HG02852 (cell line): ENCODE measurements around the gene DNMT1.
"Not testable (repeated sequence)": the region's sequence is repeated elsewhere in the genome, so short reads cannot be mapped to it uniquely, and the experiment has no call there.

ENCODE experiments used
- ATAC-seq: cut with Tn5 transposase; IDR thresholded peaks from one replicate; pipeline ENCODE4 v1.9.1; 2021; ENCODE audit warnings: mild to moderate bottlenecking, moderate library complexity; ENCODE audit not compliant: unreplicated experiment

DNMT1 gene

DNA sequence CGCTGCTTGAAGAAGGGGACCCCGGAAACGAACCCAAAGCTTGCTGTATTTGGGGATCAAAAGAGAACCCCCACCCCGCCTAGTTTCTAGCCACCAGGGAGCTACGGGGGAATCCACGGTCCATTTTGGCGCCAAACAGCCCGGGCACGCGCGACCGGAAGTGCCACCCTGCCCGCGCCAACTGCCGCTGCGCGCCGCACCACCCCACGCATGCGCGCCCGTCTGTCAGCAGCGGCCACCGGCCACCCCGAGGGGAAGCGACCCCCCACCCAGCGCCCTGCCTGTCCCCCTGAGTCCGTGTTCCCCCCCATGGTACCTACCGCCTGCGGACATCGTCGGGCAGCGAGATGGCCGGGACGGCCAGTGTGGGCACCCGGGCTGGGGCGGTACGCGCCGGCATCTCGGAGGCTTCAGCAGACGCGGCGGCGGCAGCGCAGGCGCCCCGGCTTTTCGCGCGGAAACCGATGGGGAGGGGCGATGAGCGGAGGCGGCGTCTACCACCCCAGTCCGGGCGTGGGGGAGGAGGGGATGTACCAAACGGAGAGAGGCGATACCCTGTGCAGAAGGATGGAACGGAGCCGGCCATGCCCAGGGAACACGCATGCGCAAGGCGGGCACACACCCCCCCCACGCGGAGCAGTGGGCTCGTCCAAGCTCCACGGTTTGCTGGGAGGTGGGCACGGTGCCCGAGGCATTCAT, at the start of gene DNMT1:
TSS of gene DNMT1 (minus strand) at position 454 of the 699 bp plus-strand sequence. CDS start at position 400, 54 bp downstream.
- peak; percentile 74 for ATAC-seq

- no peak for ATAC-seq
Observed at GRCh38 chr19:10243606-10244005, 48.9 kb upstream of the DNMT1 start.

- not testable (repeated sequence) for ATAC-seq
Observed at GRCh38 chr19:10241826-10242449, 47.2 kb upstream of the DNMT1 start.

- no peak for ATAC-seq
Observed at GRCh38 chr19:10238172-10238783, 43.5 kb upstream of the DNMT1 start.

GRCh38 chr19:10237702-10238101, 42.9 kb upstream of the DNMT1 start:
- no peak for ATAC-seq

DNA sequence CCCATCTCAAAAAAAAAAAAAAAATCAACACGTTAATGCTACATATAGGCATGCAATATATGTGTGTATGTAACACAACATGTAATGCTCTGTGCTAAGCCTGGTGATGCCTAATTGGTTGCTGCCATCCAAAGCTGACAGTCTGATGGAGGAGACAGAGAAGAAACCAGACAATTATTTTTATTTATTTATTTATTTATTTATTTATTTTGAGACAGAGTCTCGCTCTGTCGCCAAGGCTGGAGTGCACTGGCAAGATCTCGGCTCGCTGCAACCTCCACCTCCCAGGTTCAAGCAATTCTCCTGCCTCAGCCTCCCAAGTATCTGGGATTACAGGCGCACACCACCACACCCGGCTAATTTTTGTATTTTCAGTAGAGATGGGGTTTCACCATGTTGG, 40.7 kb upstream of the DNMT1 start:
- ATAC-seq: not testable (repeated sequence)

DNA sequence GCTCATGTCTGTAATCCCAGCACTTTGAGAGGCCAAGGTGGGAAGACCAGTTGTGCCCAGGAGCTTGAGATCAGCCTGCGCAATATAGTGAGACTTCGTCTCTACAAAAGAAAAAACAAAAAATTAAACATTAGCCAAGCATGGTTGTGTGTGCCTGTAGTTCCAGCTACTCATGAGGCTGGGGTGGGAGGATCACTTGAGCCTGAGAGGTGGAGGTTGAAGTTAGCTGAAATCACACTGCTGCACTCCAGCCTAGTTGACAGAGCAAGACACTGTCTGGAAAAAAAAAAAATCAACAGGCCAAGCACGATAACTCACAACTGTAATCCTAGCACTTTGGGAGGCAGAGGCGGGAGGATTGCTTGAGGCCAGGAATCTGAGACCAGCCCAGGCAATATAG, 40.2 kb upstream of the DNMT1 start:
- no peak for ATAC-seq

DNA sequence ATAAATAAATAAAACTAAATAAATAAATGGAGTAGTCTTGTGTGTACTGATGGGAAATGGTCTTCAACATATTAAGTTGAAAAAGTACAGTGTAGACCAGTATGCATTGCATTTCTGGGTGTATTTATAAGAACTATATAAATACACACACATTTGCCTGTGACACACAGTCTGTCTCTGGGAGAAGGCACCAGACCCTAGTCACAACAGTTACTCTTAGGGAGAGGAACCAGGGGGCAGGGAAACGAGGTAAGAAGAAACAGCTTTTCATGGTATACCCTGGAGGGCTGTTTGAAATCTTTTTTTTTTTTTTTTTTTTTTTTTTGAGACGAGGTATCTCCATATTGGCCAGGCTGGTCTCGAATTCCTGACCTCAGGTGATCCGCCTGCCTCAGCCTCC, 39.2 kb upstream of the DNMT1 start:
- no peak for ATAC-seq

DNA sequence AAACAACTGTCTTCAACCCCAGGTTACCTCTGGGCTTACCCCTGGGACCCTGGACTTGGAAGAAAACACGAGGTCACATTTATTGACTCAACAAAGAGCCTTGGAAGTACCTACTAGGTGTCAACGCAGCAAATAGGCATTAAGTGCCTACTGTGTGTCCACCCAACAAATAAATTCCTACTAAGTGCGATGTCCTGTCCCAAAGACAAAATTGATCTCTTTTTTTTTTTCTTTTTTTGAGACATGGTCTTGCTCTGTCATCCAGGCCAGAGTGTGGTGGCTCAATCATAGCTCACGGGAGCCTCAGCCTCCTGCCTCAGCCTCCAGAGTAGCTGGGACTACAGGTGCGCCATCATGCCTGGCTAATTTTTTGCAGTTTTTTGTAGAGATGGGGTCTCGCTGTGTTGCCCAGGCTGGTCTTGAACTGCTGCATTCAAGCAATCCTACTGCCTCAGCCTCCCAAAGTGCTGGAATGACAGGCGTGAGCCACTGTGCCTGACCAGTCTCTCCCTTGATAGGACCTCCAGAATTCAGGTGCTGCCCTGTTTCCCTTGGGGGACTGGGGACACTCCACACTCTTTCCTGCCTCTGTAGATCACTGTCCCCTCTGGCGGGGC, 37.0 kb upstream of the DNMT1 start:
- no peak for ATAC-seq

- ATAC-seq: peak; percentile 46
Observed at GRCh38 chr19:10230861-10231611, 36.3 kb upstream of the DNMT1 start, which contains the start of gene S1PR2. Gene S1PR2 (minus strand): TSS chr19:10231331. CDS start chr19:10224905, 6,426 bp downstream.

- no peak for ATAC-seq
Observed at GRCh38 chr19:10230173-10230860, 35.6 kb upstream of the DNMT1 start.

DNA sequence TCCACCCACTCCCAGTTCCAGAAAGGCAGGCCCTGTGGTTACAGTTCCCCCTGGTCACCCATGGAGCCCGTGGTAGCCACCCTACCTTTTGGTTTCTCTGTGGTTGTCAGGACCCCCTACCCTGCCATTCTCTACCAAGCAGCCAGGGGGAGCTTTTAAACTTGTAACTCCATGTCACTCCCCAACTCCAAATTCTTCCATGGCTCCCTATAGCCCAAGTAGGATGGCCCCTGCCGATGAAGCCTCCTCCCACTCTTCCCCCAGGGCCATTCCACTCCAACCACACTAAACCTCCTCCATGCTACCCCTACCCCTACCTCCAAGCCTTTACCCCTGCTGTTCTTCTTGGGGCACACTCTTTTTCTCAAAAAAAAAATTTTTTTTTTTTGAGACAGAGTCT, 34.2 kb upstream of the DNMT1 start:
- ATAC-seq: no peak

GRCh38 chr19:10228393-10228792, 33.6 kb upstream of the DNMT1 start:
- no peak for ATAC-seq

DNA sequence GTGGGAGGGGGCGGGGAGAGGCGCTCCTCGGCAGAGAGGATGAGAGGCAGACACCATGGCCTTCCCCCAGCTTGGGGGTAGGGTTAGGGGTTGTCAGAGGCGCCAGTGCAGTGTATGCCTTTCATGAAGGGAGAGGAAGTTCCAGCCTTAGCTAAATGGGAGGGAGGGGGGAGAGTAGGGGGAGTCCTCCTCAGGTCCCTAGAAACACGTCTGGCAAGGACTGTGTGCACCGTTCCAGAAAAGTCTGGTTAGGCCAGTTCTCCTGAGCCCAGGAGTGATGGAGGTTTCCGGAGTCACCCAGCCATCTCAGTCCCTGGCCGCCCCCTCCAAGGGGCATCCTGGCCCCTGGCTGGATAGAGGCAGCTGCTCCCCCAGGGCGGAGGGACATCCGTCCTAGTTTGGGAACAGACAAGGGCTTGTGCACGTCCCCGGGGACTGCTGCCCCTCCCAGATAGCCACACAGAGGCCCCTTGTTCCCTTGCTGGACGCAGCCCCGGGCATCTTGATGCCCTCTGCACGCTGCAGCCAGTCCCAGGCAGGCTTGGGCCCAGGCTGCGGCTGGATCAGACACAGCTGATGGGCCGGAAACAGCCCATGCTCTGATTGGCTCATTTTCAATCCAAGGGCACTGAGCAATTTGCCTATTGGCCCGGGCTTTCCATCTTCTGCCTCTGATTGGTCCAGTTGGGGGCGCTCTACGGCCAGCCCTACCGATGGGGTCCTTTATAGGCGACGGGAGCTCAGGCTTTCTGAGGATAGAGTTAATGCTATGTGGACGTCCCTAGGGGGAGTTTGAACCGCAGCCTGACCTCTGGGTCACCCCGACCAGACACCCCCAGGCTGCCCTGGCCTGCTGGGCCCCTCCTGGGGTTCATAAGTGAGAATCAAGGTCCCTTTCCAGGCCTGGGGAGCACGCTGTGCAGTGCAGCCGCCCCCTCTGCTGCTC, 32.5 kb upstream of the DNMT1 start:
- no peak for ATAC-seq

DNA sequence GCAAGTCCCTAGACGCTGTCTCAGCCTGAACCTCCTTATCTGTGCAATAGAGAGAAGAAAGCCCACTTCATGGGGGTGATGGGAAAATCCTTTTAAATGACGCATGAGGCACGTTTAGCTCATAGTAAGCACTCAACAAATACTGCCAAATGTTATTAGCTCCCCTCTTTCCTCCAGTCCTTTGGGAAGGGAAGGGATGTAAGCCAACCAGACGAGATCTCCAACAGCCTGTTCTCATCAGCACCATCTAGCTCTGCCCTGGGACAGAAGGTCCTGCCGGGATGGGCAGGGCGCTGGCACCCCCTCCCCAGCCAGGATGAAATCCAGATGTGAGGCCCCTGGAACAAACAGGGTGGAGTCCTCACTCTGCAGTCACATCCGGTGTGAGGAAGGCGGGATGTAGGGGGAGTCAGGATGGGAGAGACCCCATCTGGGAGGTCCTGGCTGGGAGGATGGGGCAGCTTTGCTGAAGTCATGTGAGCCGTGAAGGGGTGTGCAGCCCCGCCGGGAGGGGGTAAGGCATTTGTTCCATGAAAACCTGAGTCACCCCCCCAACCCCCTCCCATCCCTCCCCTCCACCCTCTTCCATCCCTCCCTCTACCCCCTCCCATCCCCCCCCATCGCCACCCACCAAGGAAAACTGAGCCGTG, 31.7 kb upstream of the DNMT1 start:
- ATAC-seq: no peak

DNA sequence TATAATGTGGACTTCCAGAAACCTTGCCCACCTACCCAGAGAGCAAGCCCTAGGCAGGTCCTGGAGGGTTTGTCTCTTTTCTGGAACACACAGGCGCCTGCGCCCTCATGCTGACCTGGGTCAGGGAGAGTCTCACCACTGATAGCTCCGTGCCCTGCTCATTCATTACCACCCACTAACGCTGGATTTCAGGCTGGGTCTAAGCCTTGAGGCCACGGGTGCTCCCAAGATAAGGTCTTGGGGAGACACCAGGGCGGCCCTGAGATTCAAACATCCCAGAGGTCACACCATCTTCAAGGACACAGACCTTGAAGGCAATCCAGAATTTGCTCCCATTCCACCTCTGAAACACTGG, 31.2 kb upstream of the DNMT1 start:
- ATAC-seq: no peak

GRCh38 chr19:10224337-10224736, 29.6 kb upstream of the DNMT1 start:
- ATAC-seq: no peak

DNA sequence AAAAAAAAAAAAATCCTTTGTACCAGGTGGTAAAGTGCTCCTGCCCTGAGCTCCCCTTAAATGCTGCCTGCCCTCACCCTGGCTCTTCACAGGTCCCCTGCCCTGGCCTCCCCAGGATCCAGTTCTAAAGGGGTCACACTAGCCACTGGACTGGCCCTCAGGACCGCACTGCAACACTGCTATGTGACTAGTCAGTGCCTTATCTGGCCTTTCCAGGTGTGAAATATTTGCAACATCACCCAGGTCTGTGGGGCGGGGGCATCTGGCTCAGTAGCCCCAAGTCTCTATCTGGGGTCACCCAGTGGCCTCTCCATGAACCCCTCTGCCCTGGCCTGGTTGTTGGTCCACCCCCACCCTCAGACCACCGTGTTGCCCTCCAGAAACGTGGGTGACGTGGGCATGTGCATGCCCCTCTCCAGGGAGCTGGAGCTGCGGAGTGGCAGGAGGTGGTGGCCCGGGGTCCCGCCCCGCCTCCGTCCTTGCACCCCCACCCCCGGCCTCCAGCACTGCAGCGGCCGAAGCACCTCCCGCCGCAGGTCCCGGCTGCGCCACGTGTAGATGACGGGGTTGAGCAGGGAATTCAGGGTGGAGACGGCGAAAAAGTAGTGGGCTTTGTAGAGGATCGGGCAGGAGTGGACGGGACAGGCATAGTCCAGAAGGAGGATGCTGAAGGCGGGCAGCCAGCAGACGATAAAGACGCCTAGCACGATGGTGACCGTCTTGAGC, 28.9 kb upstream of the DNMT1 start:
- no peak for ATAC-seq
